RWPE1 (cell line): Measurements from ENCODE around the gene SLCO2B1.
A peak's percentile ranks its signal among the peaks of the same experiment; 100 is the strongest.

Source experiments
- CTCF ChIA-PET: fragments of 350-600 bp; sonication (Branson Sonifier 250); formaldehyde crosslinking; extraction: SDS; loops from one replicate; lab custom pipeline; 2021; lab: Yijun Ruan, JAX
- POLR2A ChIA-PET: fragments of 400-600 bp; formaldehyde crosslinking; extraction: SDS; loops from one replicate; lab custom pipeline; 2020; ENCODE audit warnings: antibody characterized with exemption; ENCODE audit not compliant: low non-redundant PET; lab: Yijun Ruan, JAX
- DNase-seq: peaks from one replicate; pipeline ENCODE4 v3.0.0; 2012; ENCODE audit warnings: low spot score
- H3K27ac ChIP-seq: fragments of 450-650 bp; 2 replicates; pipeline ENCODE4 v1.5.1; 2017
- TF ChIP-seq, protein P1 (sequence below): fragments of 450-650 bp; conservative IDR thresholded peaks from 2 replicates; pipeline ENCODE4 v1.5.1; 2017; ENCODE audit warnings: low read depth, mild to moderate bottlenecking

The SLCO2B1 gene

DNA sequence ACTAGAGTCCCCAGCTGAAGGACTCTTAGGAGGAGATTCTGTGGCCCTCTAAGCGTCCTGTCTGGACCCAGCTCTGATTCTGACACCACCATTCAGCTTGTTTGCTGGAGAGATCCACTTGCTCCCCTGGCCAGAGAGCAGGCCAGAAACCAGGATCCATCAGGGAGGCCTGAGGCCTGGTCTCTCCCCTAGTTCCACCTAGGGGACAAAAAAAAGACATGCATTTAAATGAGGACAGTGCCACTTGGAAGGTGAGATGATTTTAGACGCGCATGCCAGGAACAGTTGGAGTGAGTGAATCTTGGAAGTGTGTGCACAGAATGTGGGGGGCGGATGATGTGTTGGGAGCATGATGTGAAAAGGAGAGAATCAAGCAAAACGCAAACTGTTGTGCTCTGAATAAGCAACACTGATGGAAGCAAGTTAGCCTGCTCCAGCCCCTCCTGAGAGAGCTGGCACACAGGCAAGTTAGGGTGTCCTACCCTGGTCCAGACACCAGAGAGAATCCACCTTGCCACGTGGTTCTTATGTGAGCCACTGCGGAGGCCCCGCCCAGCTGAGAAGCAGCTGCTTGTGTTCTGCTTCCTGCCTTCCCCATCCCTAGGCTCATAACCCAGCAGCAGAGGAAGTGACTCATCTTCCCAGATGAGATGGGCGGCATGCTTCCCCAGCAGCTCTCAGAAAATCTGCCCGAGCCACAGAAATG, 8.0 kb upstream of the SLCO2B1 start:
- H3K27ac ChIP-seq = peak overlapping the region; percentile 67
- DNase-seq = peak; percentile 96
- ChIA-PET CTCF (interaction anchor here (0.6 to 3.5 kb wide), 3 partner anchors 62 to 116 kb away, joined by 4 to 22 read pairs (median 11); partner anchors contain the start of gene TPBGL), POLR2A (no interaction called here)
- TF ChIP-seq, protein P1, sequence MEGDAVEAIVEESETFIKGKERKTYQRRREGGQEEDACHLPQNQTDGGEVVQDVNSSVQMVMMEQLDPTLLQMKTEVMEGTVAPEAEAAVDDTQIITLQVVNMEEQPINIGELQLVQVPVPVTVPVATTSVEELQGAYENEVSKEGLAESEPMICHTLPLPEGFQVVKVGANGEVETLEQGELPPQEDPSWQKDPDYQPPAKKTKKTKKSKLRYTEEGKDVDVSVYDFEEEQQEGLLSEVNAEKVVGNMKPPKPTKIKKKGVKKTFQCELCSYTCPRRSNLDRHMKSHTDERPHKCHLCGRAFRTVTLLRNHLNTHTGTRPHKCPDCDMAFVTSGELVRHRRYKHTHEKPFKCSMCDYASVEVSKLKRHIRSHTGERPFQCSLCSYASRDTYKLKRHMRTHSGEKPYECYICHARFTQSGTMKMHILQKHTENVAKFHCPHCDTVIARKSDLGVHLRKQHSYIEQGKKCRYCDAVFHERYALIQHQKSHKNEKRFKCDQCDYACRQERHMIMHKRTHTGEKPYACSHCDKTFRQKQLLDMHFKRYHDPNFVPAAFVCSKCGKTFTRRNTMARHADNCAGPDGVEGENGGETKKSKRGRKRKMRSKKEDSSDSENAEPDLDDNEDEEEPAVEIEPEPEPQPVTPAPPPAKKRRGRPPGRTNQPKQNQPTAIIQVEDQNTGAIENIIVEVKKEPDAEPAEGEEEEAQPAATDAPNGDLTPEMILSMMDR = no peak

DNA sequence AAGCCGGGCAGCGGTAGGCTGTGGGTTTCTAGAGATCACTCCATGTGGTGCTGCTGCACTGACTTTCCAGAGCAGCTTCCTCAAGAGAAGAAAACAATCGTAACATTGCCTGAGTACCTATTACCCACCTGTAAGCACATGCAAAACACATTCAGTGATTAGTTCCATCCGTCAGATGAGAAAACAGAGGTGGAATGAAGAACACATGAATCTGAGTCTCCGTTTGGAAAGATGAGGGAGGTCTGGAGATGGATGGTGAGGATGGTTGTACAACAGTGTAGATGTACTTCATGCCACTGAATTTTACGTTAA, 7.5 kb upstream of the SLCO2B1 start:
- ChIA-PET POLR2A (no interaction called here), CTCF (interaction anchor here (2.8 to 3.5 kb wide), 2 partner anchors 62 to 98 kb away, joined by 11 to 22 read pairs; partner anchors contain the start of gene TPBGL)
- no peak for DNase-seq
- TF ChIP-seq, protein P1 = no peak
- H3K27ac ChIP-seq = peak overlapping the region; percentile 67

DNA sequence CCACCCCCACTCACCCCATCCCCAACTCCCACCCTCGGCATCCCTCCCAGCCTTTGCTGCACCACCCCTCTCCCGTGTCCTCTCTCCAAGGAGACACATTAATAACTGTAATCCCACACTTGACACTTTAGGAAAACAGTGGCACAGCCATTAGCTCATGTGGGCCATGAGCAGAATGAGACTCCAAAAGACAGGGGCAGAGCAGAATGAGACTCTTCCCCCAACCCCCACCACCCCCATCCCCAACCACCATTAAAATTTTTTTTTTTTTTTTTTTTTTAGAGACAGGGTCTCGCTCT, 6.2 kb upstream of the SLCO2B1 start:
- no peak overlapping the region for H3K27ac ChIP-seq
- TF ChIP-seq, protein P1 = no peak
- CTCF ChIA-PET = interaction anchor here (0.6 to 3.4 kb wide), 5 partner anchors 10 to 122 kb away, joined by 3 to 13 read pairs (median 3); no protein-coding TSS in a partner anchor
- POLR2A ChIA-PET = no interaction called here
- DNase-seq = no peak

DNA sequence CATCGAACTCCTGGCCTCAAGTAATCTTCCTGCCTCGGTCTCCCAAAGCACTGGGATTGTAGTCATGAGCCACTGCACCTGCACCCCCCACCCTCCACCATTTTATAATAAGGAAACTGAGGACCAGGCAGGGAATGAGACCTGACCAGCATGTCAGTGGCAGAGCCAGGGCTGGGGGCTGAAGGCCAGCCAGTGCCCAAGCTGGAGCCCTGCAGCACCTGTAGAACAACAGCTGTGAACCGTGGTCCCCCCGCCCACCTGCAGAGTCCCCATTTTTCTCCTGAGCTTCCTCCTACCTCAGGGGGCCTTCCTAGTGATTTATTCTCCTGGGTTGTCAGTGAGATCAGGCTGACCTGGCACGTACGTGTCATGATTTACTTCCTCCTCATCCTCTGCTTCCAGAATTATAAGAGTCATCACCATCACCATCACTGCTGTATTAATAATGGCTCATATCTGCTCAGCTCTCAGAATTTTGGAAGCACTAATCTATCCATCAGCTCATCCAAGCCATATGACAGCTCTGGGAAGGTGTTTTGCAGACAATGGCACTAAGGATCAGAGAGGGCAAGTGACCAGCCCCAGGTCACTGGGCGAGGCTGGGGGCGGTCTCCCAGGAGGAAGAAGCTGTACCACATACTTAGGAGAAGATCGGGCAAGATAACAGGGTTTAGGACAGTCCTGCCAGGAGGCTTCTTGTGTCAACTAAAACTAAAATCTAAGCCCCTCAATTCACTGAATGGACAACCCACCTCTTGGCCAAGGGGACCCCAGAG, 5.5 kb upstream of the SLCO2B1 start:
- TF ChIP-seq, protein P1 = no peak
- POLR2A ChIA-PET = no interaction called here
- CTCF ChIA-PET = interaction anchor here (0.6 to 3.4 kb wide), 6 partner anchors 10 to 329 kb away, joined by 3 to 13 read pairs (median 3); partner anchors contain the start of gene KLHL35

DNA sequence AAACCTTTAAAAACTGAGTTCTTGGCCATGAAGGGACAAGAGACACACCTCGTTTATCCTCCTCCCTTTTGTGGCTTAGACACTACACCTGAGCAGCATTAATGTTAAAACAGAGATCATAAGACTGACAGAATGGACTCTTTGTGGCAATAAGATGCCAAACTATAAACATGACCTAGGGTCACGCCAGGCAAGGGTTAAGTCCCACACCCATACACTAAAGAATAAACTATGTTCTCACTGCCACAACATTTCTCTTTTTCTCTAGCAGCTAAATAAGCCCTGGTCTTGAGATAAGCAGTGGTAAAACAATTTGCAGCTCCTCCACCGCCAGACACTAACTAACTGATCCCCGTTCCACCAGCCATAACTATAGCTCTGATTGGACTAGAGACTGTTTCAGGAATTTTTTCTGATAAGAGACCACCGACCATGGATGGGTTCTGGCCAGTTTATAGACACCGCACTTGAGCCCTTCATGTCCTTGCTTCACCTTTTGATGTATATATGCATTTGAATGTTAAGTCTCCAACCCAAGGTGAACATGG, 4.9 kb upstream of the SLCO2B1 start:
- no peak overlapping the region for H3K27ac ChIP-seq
- CTCF ChIA-PET = interaction anchor here (0.6 to 3.4 kb wide), 3 partner anchors 103 to 328 kb away, joined by 3 to 13 read pairs (median 3); partner anchors contain the start of gene KLHL35
- TF ChIP-seq, protein P1 = no peak
- no peak for DNase-seq
- POLR2A ChIA-PET = no interaction called here

More for the DNA sequence above, 5.5 kb upstream of the SLCO2B1 start:
- DNase-seq = no peak
- H3K27ac ChIP-seq = no peak overlapping the region

DNA sequence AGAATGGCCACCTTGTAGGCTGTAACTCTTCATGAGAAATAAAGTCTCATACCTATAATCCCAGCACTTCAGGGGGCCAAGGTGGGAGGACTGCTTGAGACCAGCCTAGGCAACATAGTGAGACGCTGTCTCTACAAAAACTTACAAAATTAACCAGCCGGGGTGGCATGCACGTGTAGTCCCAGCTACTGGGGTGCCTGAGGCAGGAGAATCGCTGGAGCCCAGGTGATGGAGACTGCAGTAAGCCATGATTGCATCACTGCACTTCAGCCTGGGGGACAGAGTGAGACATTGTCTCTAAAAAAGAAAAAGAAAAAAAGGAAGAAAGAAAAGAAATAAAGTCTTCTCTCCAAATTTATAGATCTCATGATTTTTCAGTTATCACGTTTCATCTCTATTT, 4.2 kb upstream of the SLCO2B1 start:
- no peak overlapping the region for H3K27ac ChIP-seq
- no peak for DNase-seq
- TF ChIP-seq, protein P1 = no peak
- ChIA-PET CTCF (interaction anchor here (0.9 to 3.4 kb wide), 2 partner anchors 102 to 217 kb away, joined by 3 to 13 read pairs; no protein-coding TSS in a partner anchor), POLR2A (no interaction called here)
